ENCODE results near the gene BICRA.

DNA sequence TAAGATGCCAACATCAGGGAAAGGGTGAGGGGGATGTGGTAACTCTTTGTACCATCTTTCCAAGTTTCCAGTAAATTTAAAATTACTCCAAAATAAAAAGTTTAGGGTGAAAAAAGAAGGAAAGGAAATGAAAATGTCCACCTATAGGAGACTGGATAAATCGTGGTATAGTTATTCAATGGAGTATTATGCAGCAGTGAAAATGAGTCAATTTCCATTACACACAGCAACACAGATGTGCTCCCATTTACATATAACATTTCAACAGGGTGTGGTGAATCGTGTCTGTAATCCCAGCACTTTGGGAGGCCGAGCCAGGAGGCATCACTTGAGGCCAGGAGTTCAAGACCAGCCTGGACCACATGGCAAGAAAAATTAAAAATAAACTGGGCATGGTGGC lies 28.5 kb upstream of the BICRA start:
- TF ChIP-seq, protein P1, sequence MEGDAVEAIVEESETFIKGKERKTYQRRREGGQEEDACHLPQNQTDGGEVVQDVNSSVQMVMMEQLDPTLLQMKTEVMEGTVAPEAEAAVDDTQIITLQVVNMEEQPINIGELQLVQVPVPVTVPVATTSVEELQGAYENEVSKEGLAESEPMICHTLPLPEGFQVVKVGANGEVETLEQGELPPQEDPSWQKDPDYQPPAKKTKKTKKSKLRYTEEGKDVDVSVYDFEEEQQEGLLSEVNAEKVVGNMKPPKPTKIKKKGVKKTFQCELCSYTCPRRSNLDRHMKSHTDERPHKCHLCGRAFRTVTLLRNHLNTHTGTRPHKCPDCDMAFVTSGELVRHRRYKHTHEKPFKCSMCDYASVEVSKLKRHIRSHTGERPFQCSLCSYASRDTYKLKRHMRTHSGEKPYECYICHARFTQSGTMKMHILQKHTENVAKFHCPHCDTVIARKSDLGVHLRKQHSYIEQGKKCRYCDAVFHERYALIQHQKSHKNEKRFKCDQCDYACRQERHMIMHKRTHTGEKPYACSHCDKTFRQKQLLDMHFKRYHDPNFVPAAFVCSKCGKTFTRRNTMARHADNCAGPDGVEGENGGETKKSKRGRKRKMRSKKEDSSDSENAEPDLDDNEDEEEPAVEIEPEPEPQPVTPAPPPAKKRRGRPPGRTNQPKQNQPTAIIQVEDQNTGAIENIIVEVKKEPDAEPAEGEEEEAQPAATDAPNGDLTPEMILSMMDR (IDR thresholded peaks at IDR 0.05; ENCODE audit: insufficient read depth, low read length), result no peak
- no peak for TF ChIP-seq POLR2AphosphoS5 (IDR thresholded peaks at IDR 0.05; ENCODE audit: low read depth)
- TF ChIP-seq GABPA (IDR thresholded peaks at IDR 0.05; ENCODE audit: low read depth), result no peak
- TF ChIP-seq, protein P2, sequence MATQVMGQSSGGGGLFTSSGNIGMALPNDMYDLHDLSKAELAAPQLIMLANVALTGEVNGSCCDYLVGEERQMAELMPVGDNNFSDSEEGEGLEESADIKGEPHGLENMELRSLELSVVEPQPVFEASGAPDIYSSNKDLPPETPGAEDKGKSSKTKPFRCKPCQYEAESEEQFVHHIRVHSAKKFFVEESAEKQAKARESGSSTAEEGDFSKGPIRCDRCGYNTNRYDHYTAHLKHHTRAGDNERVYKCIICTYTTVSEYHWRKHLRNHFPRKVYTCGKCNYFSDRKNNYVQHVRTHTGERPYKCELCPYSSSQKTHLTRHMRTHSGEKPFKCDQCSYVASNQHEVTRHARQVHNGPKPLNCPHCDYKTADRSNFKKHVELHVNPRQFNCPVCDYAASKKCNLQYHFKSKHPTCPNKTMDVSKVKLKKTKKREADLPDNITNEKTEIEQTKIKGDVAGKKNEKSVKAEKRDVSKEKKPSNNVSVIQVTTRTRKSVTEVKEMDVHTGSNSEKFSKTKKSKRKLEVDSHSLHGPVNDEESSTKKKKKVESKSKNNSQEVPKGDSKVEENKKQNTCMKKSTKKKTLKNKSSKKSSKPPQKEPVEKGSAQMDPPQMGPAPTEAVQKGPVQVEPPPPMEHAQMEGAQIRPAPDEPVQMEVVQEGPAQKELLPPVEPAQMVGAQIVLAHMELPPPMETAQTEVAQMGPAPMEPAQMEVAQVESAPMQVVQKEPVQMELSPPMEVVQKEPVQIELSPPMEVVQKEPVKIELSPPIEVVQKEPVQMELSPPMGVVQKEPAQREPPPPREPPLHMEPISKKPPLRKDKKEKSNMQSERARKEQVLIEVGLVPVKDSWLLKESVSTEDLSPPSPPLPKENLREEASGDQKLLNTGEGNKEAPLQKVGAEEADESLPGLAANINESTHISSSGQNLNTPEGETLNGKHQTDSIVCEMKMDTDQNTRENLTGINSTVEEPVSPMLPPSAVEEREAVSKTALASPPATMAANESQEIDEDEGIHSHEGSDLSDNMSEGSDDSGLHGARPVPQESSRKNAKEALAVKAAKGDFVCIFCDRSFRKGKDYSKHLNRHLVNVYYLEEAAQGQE (IDR thresholded peaks at IDR 0.05; ENCODE audit: insufficient replicate concordance, low read depth), result no peak

All from HL-60 (cell line).